OCI-LY7 (cell line): Measurements from ENCODE around the gene RNF152. TPM values are rescaled to one million over a fixed set of nuclear protein-coding genes. Genes with fewer than 3 reads are reported as not detected.

Experiments used
- BruUV-seq: library from RNA; stranded (reverse); fragments of 400-500 nt; replicated peaks from 2 replicates; lab custom pipeline; 2021; lab: Mats Ljungman, UMichigan
- CTCF ChIA-PET: fragments of 300-600 bp; sonication (Branson Sonifier 250); formaldehyde crosslinking; loops from one replicate; lab custom pipeline; 2022; ENCODE audit warnings: antibody characterized with exemption; ENCODE audit not compliant: unreplicated experiment; lab: Charles Lee
- POLR2A ChIA-PET: fragments of 300-600 bp; sonication (Branson Sonifier 250); formaldehyde crosslinking; loops from one replicate; lab custom pipeline; 2022; ENCODE audit warnings: antibody characterized with exemption; lab: Charles Lee
- DNase-seq: peaks from one replicate; pipeline ENCODE4 v3.0.0-alpha.2; 2015; ENCODE audit warnings: low spot score
- H2AFZ ChIP-seq: fragments of 200-600 bp; sonication (generic), shearing (Covaris generic); 2 replicates; pipeline ENCODE4 v1.6.1; 2014; ENCODE audit warnings: mild to moderate bottlenecking, antibody characterized with exemption, low read length, moderate library complexity
- H3K27ac ChIP-seq: fragments of 200-600 bp; sonication (generic); 2 replicates; pipeline ENCODE4 v1.5.1; 2014; ENCODE audit warnings: mixed run types, low read depth, mild to moderate bottlenecking, moderate library complexity, low read length, inconsistent platforms; ENCODE audit not compliant: poor library complexity, severe bottlenecking
- H3K36me3 ChIP-seq: fragments of 200-600 bp; sonication (generic); 2 replicates; pipeline ENCODE4 v1.6.1; 2014; ENCODE audit warnings: mild to moderate bottlenecking, antibody characterized with exemption, low read length, moderate library complexity, mixed read lengths; ENCODE audit not compliant: insufficient read depth
- H3K4me1 ChIP-seq: fragments of 200-600 bp; sonication (generic); 2 replicates; pipeline ENCODE4 v1.5.1; 2014; ENCODE audit warnings: mild to moderate bottlenecking, low read length; ENCODE audit not compliant: insufficient read depth, poor library complexity, severe bottlenecking
- H3K4me2 ChIP-seq: fragments of 200-600 bp; sonication (generic); 2 replicates; pipeline ENCODE4 v1.6.1; 2014; ENCODE audit warnings: mild to moderate bottlenecking, low read length
- H3K4me3 ChIP-seq: fragments of 200-600 bp; sonication (generic); 2 replicates; pipeline ENCODE4 v1.5.1; 2014; ENCODE audit warnings: mild to moderate bottlenecking, low read depth, low read length; ENCODE audit not compliant: poor library complexity, severe bottlenecking
- H3K79me2 ChIP-seq: fragments of 200-600 bp; sonication (generic); 2 replicates; pipeline ENCODE4 v1.6.1; 2016; ENCODE audit warnings: low read depth, mild to moderate bottlenecking, low read length, moderate library complexity, mixed read lengths; ENCODE audit not compliant: insufficient read depth
- H3K9me2 ChIP-seq: fragments of 200-600 bp; sonication (generic); 2 replicates; pipeline ENCODE4 v1.6.1; 2016; ENCODE audit warnings: mild to moderate bottlenecking, low read length, mixed read lengths; ENCODE audit not compliant: insufficient read depth
- H3K9me3 ChIP-seq: fragments of 200-600 bp; sonication (generic); 2 replicates; pipeline ENCODE4 v1.6.1; 2014; ENCODE audit warnings: mild to moderate bottlenecking, mixed run types, low read length, mixed read lengths
- H4K20me1 ChIP-seq: fragments of 200-600 bp; sonication (generic); 2 replicates; pipeline ENCODE4 v1.6.1; 2014; ENCODE audit warnings: mild to moderate bottlenecking, antibody characterized with exemption, low read length, moderate library complexity, mixed read lengths; ENCODE audit not compliant: insufficient read depth
- CTCF ChIP-seq: fragments of 200-600 bp; sonication (generic); conservative IDR thresholded peaks from 2 replicates; pipeline ENCODE4 v1.5.1; 2014; ENCODE audit warnings: mild to moderate bottlenecking, antibody characterized with exemption, low read length, moderate library complexity, mixed read lengths
- EZH2phosphoT487 ChIP-seq: fragments of 200-600 bp; sonication (generic); IDR thresholded peaks from 2 replicates; pipeline ENCODE4 v1.6.1; 2018; ENCODE audit warnings: low read depth, borderline replicate concordance, mild to moderate bottlenecking, mixed run types, antibody characterized with exemption, low read length, moderate library complexity, mixed read lengths
- intact Hi-C: fragments of 100-400 bp; cut with micrococcal nuclease; formaldehyde crosslinking; loops from one replicate; pipeline ENCODE4 v1.10.0; 2022; ENCODE audit not compliant: unreplicated experiment
- total RNA-seq, 2 experiments: library from RNA; depleted of rRNA in 1 of 2; stranded (reverse); fragments of >200 nt in 1 of 2; shearing (Covaris generic) in 1 of 2; gene quantifications; 2 replicates each; pipeline ENCODE4 v1.2.3, GENCODE V29; 2014 to 2022

Gene RNF152
- total RNA-seq, 2 experiments from 2014 or later: not detected

- Histone ChIP-seq H3K4me2 (no peak overlapping the region), H3K9me2 (no peaks in the 10 kb centered on the region), H3K4me3 (no peak overlapping the region), H3K36me3 (no peaks in the 10 kb centered on the region), H3K79me2 (no peaks in the 10 kb centered on the region), H3K4me1 (no peaks in the 10 kb centered on the region), H2AFZ (no peak overlapping the region), H3K27ac (no peak overlapping the region), H4K20me1 (no peaks in the 10 kb centered on the region), H3K9me3 (no peaks in the 10 kb centered on the region)
- DNase-seq: no peak
- intact Hi-C loops: no loop called here
- ChIA-PET CTCF (no interaction called here), POLR2A (no interaction called here)
- BruUV-seq: no TSS peak
- TF ChIP-seq EZH2phosphoT487 (no peak), CTCF (no peak)
Observed at GRCh38 chr18:61774846-61775245, 118.0 kb downstream of the RNF152 start.

GRCh38 chr18:61772293-61772848 is 120.4 kb downstream of the RNF152 start:
- no peaks in the 10 kb centered on the region for H3K4me1 ChIP-seq
- H3K79me2 ChIP-seq: no peaks in the 10 kb centered on the region
- no peak overlapping the region for H2AFZ ChIP-seq
- CTCF ChIA-PET: no interaction called here
- H4K20me1 ChIP-seq: no peaks in the 10 kb centered on the region
- no peaks in the 10 kb centered on the region for H3K9me3 ChIP-seq
- TF ChIP-seq EZH2phosphoT487: no peak
- no peak for TF ChIP-seq CTCF
- POLR2A ChIA-PET: no interaction called here
- H3K4me3 ChIP-seq: no peak overlapping the region
- H3K36me3 ChIP-seq: no peaks in the 10 kb centered on the region
- DNase-seq: no peak
- H3K4me2 ChIP-seq: no peak overlapping the region
- no peak overlapping the region for H3K27ac ChIP-seq
- H3K9me2 ChIP-seq: no peaks in the 10 kb centered on the region
- intact Hi-C loops: no loop called here
- no TSS peak for BruUV-seq

GRCh38 chr18:61771861-61772260 is 120.9 kb downstream of the RNF152 start:
- Histone ChIP-seq H3K79me2 (no peaks in the 10 kb centered on the region), H3K9me2 (no peaks in the 10 kb centered on the region), H4K20me1 (no peaks in the 10 kb centered on the region), H3K36me3 (no peaks in the 10 kb centered on the region), H3K27ac (no peak overlapping the region), H3K4me3 (no peak overlapping the region), H3K9me3 (no peaks in the 10 kb centered on the region), H3K4me1 (no peaks in the 10 kb centered on the region), H3K4me2 (no peak overlapping the region), H2AFZ (no peak overlapping the region)
- TF ChIP-seq CTCF (no peak), EZH2phosphoT487 (no peak)
- no peak for DNase-seq
- no TSS peak for BruUV-seq
- POLR2A ChIA-PET: no interaction called here
- intact Hi-C loops: no loop called here
- CTCF ChIA-PET: no interaction called here
